NCI-H1417 (cell line): ENCODE data around the gene PRR5L.
A peak's percentile ranks its signal among the peaks of the same experiment; 100 is the strongest.

ENCODE experiments used
- DNase-seq, 3 experiments: peaks; one replicate each; lab custom pipeline; 2025; lab: John Stamatoyannopoulos, UW

The PRR5L gene

DNA sequence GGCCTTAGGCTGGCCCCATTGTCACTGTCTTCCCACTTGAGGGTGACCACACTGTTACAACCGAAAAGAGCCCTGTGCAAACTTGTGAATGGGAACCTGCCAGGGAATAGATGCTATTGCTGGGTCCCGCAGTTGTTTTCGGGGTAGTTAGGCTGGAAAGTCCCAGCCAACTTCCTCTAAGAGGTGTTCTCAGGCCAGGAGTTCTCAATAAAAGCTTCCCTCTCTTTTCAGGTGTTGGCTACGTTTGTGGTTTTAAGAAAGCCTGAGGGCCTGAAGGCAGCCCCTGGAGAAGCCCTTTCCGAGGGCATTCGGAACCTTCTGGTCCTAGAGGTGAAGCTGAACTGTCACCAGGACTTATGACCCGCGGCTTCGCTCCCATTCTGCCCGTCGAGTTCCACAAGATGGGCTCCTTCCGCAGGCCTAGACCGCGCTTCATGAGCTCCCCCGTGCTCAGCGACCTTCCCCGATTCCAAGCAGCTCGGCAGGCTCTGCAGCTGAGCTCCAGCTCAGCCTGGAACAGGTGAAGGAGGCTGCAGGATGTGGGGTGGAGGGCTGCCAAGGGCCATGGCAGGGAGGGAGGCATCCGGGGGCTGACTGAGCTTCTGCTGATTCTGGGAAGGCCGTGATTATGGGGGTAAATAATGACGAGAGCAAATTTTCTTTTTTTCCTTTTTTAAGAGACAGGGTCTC, 104.8 kb downstream of the PRR5L start:
- no peak for DNase-seq

DNA sequence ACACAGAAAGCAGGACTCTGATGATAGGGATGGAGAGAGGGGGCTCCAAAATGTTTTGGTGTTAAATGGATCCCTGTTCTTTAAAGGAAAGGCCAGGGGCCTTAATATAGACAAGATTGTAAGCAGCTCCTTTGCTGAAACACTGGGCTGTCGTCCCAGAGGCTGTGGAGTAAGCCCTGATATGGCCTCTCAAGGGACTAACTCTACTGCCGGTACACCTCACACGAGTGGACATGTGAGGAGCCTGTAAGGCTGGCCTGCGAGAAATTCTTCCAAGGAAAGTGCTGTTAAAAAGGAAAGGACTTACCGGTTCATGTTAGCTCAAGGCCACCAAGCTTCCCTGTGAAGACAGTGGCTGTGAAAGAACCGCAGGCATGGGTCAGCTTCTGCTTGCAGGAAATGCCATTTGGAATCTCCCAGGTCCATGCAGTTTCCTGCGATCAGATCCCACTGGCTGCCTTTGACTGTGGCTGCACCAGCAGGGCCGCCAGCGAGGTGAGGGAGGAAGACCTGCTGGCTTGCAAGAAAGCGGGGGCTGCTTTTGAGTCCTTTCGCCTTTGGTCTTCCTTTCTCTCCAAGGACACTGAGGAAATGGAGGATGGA, 106.6 kb downstream of the PRR5L start:
- DNase-seq, result no peak

DNA sequence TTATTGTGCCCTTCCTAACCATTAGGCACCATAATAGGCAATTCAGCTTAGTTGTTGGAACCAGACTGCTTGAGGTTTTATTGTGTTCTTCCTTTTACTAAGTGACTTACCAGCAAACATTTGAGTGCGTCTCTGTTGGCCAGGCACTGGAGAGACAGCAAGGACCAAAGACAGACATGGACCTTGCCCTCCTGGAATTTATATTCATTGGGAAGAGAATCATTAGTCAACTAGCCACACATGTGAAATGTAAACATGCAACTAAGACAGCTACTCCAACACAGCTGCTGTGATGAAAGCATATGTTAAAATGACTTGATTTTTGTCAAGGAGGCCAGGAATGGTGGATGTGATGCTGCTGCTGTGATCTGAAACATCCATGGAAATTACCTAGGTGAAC, 107.6 kb downstream of the PRR5L start:
- DNase-seq, result peak in 1 of 3 experiments; percentile 33

DNA sequence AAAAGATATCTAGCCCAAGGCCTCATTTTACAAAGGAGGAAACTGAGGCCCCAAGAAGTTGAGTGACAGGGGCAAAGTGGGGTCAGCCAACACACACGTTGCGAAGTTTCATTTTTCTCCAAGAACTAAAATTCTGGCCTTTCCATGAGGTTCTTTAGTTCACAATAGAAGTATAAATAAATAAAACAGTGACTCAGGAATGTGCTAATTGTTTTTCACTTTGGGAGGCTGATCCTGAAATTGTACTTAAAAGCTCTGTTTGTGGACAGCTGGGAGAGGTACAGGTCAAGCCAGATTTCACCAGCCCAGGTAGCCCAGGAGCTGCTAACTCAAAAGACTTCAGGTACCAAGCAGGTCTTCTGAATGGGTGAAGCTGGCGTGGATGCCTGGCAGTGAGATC, 108.7 kb downstream of the PRR5L start:
- no peak for DNase-seq

DNA sequence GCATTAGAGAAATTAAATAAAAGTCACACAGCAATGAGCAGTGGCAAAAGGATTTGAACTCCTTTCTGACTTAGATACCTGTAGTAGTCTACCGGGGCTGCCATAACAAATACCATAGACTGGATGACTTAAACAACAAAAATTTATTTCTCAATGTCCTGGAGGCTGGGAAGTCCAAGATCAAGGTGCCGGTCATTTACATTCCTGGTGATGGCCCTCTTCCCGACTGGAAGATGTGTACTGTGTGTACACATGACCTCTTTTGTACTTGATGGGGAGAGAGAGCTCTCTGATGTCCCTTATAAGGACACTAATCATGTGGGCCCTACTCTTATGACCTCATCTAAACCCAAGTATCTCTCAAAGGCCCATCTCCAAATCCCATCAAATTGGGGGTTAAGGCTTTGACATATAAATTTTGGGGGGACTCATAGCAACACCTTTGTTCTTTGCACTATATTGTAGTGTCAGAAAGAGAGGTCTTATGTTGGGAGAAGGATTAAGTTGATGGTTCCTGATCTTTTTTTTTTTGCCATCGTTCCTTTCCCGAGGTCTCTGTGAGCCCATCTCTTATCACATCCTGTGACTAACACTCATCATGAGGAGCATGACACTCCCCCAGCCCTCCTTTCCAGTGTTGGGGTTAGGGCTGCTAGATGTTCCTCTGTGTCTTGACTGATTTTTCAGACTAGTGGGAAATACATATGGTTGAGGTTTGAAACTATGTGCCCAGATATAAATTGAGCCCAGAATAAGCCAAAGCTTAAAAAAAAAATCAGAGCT, 109.7 kb downstream of the PRR5L start:
- no peak for DNase-seq

DNA sequence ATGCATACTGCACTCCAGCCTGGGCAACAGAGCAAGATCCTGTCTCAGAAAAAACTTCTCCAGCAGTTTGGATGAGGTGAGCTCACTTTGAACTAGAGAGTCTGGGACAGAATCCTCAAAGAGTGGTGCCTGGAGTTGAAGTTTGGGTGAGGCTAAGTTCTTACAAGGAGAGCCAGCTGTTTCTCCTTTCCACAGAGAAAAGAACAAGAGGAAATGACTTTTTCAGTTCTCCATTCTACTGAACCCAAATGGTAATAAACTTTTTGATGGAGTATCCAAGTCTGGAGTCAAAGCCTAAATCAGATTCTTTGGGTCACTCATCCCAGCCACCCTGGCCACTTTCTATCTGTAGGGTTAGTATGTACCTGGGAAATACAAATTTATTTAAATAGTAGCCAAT, 111.3 kb downstream of the PRR5L start:
- DNase-seq, result no peak

DNA sequence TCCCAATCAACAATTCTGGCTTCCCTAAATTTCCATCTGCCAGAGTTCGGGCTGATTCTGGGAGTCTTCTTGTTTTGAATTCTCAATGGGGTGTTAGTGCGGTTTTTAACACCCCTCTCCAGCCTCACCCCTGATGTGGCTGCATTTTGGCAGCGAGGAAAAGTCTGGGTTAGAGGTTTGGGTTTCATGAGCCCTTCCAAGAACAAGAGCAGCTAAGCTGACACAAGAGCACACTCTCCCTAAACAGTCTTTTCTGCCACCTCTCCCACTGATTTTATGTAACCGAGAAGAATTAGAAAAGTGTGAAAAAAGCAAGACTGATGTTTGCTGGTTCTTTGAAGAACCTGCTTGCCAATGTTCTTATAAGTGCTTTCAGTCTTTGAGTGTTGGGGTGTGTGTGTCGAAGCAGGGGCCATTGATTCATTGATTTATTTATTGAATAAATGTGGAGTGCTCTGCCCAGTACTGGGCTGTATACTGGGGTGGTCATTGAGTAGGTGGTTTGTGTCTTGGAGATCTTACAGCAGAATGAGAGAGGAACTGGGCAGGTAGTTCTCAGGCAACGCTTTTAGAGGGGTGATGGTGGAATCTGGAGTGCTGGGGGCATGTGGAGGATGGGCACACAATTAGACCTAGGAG, 112.5 kb downstream of the PRR5L start:
- no peak for DNase-seq

DNA sequence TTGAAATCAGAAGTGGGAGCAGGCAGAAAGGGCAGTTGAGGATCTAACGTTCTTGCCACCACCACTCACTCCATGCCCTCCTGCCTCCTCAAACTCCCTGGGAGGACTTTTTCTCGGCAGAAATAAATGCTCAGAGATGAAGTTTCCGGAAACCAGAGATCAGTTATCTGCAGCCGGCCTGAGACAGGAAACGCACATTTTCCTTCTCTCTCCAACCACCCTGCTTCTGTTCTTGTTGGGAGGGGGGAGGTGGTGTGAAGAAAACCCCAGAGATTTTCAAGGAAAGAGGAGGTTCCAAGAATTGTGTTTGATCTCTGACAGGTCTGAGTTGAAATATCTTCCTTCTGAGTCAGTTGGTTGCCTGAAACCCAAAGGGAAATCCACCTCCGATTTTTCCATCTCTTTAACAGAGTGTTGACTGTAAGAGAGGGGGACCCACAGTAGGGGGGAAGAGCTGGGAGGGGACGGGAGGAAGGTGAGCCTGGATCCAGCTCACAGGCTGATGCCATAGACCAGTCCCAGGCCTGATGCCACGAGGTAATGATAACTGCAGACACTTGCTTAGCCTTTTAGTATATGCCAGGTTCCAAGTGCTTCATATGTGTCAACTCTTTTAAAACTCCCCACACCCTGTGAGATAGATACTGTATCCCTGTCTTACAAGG, 113.2 kb downstream of the PRR5L start:
- DNase-seq, result no peak

DNA sequence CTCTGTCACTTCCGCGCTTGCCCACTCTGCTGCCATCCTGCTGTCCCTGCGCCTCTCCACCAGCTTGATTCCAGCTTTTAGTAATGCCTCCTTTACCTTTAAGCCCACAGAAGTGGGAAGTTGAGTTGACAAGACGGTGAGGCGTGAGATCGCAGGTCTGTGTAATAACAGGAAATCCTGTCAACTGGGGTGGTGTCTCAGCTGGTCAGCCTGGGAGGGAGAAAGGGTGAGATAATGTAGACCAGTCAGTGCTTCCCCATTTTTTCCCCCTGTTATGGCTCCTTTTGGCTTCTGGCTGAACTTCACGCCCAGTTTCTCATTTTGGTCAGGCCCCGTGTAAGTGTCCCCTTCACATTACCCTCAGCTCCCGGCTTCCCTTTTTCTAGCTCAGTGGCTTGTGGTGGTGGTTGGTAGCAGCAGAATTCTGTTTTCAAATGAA, 115.1 kb downstream of the PRR5L start:
- no peak for DNase-seq

DNA sequence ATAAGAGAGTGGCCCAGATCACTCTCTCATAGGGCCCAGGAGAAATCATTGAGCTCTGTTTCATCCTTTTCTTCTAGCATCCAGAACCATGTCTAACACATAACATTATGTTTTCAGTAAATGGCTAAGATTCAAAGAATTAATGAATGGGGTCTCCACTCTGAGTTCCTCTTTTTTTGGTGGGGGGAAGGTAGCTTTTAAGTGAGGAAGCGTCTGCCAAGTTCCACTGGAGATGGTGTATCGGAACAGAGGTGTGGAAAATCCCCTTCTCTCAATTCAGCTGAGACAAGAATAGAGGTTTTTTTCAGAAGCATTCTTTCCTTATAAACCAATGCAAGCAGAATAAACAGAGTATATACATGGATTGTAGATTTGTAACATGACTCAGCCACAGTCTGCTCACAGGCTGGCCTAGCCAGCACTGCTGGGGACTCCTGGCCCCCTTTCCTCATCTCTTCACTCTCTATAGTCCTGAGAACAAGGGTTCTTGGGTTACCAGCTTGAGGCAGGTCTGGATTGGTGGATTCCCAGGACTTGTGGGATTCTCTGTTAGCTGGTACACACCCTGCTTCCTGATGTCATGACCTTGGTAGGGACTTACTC, 116.8 kb downstream of the PRR5L start:
- no peak for DNase-seq

DNA sequence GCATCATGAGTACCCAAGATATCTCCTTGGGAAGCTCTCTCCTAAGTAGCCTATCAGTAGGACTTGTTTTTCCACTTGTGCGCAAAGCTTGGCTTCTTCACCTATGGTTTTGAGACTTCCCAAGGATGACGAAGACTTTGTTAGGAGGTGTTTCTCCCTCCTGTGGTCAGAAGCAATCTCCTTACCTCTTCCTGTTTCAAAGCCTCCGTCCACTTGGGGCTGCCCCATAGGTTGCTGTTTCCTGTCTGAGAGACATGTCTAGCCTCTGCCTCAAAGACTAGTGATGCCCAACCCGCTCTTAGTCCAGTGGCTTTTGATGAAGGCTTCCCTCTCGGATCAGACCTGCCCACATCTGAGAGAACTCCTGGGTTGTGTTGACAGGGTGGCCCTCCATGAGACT, 121.1 kb downstream of the PRR5L start:
- DNase-seq, result no peak

DNA sequence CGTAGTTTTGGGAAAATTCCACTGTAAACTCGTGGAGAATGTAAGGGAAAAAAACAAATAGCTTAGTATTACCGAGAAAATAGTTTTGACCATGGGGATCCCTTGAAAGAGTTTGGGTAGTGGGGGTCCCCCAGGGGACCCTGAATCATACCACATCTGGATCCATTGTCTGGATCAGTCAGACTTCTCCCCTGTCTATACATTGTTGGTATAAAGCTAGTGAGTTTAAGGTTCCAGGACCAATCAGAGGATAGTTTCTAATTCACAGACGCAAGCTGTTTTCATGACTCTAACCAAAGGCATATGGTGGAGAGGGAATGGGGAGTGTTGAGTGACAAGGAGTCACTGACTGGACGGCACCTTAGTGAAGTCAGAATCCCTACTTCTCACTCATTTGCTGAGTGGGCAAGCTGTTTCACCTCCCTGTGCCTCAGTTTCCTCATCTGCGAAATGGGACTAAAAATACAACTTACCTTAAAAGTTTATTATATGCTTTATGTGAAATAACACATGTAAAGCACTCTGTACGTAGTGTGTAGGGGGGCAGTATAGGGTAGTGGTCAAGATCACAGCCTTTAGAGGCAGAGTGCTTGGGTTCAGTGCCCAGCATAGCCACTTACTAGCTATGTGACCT, 123.8 kb downstream of the PRR5L start:
- DNase-seq, result no peak

DNA sequence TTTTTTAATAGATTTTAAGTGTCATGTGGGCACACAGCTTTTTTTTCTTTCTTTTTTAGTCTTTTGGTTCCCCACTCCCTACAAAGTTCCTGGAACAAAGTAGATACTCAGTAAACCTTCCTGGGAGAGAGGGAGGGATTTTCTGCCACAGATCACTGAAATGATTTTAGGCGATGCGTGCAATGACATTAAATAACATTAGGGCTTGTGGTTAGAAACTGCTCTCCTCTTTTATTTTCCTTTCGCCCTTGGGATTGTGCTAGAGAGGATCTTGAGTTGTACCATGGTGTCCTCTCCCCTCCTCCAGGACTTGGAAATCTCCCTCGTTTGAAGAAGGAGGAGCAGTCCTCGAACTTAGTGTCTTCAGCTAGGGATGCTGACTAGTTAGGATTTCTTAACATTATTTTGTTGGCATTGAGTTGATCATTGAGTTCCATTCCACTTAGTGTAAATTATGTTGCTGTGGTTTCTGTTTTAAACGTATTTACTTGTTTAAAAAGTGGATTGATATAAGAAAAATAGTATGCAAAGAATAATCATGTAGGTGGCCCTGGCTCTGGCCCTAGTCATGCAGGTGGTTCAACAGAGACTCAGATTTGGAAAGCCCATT, 125.6 kb downstream of the PRR5L start:
- DNase-seq, result peak in 1 of 3 experiments; percentile 33

DNA sequence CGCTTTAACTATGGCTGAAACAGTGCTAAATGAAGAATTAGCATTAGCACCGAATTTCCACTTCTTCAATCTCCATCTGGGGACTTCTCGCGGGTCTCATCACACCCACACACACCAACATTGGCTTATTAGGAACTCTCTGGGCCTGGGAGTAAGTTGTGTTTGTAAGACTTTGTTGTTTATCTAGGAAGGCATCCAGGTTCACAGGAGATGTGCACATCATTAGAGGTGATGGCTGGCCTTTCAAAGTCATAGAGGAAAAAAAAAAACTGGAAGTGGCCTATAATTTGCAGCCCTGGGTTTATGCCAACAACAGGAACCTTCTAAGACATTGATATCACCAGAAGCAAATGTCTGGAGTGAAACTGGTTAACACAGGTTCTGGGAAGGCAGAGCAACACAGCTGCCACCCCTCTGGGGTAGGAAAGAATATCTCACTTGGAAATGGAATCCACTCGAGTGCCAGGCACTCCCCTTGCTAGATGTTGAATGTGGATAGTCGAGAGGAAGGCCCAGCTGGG, 129.5 kb downstream of the PRR5L start:
- peak in 1 of 3 experiments; percentile 48 for DNase-seq

DNA sequence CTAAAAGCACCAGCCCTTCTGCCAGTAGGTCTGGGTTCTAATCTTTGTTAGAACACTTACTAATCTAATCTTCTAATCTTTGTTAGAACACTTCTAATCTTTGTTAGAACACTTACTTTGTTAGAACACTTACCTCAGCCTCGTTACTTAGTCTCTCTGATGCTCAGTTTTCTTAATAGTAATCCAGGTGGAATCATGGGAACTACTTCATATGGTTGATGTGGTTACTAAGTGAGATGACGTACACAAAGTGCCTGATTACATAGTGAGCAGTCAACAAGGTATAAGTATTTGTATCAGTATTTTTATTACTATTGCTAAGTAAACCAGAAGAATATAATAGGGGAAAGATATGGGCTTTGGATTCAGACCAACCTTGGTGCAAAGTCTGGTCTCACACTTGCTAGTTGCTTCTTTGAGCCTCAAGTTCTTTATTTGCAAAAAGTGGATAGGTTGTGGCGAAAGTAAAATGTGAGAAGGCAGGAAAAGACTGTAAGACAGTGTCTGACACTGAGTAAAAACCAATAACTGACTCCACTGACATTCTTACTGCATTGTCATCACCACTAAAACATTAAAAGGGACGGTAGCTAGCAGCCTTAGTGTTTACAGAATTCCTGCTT, 130.2 kb downstream of the PRR5L start:
- DNase-seq, result no peak

DNA sequence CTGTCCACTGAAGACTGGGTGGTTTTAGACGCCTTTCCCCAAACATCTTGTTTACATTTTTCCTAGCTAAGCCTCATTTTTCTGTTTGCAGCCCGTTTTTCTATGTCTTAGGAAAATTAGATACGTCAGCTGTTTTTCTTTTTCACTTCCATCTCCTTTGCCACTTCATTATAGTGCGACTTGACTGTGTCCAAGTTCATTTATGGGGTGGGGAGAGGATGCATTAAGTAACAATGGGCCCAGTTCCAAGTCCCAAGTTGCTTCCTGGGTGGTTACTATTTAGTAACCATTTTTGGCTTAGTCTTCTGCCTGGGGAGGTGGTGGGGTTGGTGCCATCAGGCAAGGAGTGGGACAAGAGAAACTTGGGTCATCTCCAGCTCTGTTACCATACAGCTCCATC, 131.0 kb downstream of the PRR5L start:
- no peak for DNase-seq

DNA sequence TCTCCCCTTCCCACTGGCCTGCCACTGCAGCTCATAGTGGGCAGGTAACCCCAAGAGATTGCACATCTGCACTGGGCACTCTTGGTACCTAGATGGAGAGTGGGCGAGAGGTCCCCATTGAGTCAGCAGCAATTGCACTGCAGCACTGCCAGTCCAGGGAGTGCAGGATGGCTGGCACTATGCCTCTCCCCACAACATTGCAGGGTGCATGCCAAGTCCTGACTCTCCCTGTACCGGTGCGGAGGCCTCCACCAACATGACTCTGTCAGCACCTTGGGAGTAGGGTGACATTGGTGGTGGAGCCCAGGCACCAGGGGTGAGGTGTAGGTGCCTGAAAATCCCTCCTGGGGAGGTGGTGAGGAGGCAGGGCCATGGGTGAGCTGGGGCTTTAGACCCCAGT, 131.8 kb downstream of the PRR5L start:
- no peak for DNase-seq

DNA sequence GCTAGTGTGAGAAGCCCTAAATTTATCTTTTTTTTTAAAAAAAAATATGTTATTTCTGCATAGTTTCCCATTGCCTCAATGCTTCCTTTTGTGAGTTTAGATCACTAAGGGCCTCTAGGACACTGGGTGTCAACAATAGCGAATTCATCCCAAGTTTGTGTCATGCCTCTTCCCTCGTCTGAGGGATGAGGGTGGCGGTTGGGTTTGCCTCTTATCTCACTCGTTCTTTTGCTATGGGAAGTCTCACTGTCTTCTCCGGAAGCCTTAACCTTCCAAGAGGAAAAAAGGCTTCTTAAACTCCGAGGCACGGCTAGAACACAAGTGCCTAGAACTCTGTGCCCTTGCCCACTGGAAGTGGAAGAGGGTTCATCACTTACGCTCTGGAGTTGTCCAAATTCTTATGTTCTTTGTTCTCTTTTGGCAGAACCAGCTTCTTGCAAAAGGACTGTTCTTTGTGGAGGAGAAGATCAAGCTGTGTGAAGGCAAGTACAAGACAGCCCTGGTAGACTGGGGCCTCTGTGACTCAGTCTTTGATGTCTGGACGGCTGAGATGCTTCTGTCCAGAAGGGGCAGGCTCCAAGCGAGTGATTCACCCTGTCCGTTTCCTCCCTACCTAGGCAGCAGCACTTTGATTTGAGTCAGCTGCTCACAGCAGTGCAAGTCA, 135.5 kb downstream of the PRR5L start:
- no peak for DNase-seq

DNA sequence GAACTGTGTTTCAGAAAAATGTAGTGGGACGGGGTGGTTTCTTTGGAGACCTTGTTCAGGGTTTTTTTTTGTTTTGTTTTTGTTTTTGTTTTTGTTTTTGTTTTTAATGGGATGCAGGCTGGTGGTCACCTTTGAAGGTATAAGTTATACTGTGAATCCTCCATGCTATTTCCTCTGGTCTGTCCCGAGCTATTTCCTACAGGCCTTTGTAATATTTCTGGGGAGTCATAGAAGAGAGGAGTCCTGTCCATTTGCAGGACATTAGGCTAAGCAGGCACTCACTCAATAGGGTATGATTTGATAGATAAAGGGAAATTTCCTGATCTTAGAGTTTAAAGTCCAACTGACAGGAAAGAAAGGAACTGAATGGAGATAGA, 136.0 kb downstream of the PRR5L start:
- DNase-seq, result no peak

DNA sequence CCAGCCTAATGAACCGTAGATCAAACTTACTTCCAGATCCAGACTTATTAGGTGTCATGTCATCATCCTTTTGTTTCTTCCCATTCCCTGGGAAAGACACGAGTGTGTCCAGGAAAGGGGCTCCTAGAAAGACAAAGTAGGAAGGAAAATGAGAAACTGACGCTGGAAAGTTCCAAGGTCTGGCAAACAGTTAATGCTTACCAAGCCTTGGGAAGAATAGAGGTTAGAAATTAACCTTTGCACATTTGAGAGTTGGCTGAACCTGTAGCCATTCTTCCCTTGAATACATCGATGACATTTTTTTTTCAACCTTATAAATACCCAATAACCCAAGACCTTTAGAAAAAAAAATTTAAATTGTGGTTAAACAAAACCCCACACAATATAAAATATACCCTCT, 136.7 kb downstream of the PRR5L start:
- no peak for DNase-seq
